HK-2 (cell line): ENCODE data around the gene CBY1.

Source experiments
- DNase-seq: peaks from one replicate; pipeline ENCODE4 v3.0.0-alpha.2; 2018; ENCODE audit not compliant: unreplicated experiment

Gene CBY1

GRCh38 chr22:38700789-38701628, 44.6 kb downstream of the CBY1 start, which contains the start of gene JOSD1:
Gene JOSD1, minus strand, starts transcription at chr22:38700943. Its CDS starts 956 bp downstream, at chr22:38699987.
- DNase-seq, result peak; percentile 90

GRCh38 chr22:38704654-38705234, 48.3 kb downstream of the CBY1 start:
- DNase-seq, result no peak

GRCh38 chr22:38705235-38706100, 49.0 kb downstream of the CBY1 start, which contains the start of gene GTPBP1:
Gene GTPBP1, plus strand, starts transcription at chr22:38705944. Its CDS starts 12 bp downstream, at chr22:38705956.
- peak; percentile 95 for DNase-seq

- peak; percentile 33 for DNase-seq
Measured at GRCh38 chr22:38706101-38706900, 49.9 kb downstream of the CBY1 start.

- no peak for DNase-seq
Measured at GRCh38 chr22:38706901-38707195, 50.4 kb downstream of the CBY1 start.

GRCh38 chr22:38707346-38707745, 50.9 kb downstream of the CBY1 start:
- DNase-seq, result no peak

GRCh38 chr22:38707984-38708383, 51.5 kb downstream of the CBY1 start:
- DNase-seq, result no peak

GRCh38 chr22:38709306-38709705, 52.9 kb downstream of the CBY1 start:
- no peak for DNase-seq

- DNase-seq, result no peak
Measured at GRCh38 chr22:38710351-38710750, 53.9 kb downstream of the CBY1 start.

GRCh38 chr22:38710866-38711265, 54.4 kb downstream of the CBY1 start:
- DNase-seq, result no peak

- DNase-seq, result no peak
Measured at GRCh38 chr22:38712486-38713207, 56.2 kb downstream of the CBY1 start.

- no peak for DNase-seq
Measured at GRCh38 chr22:38713921-38714320, 57.5 kb downstream of the CBY1 start.

- no peak for DNase-seq
Measured at GRCh38 chr22:38715176-38715764, 58.8 kb downstream of the CBY1 start.

GRCh38 chr22:38715852-38716251, 59.4 kb downstream of the CBY1 start:
- no peak for DNase-seq

- DNase-seq, result no peak
Measured at GRCh38 chr22:38716271-38716670, 59.8 kb downstream of the CBY1 start.

GRCh38 chr22:38716826-38717225, 60.4 kb downstream of the CBY1 start:
- DNase-seq, result no peak

- DNase-seq, result no peak
Measured at GRCh38 chr22:38717244-38717643, 60.8 kb downstream of the CBY1 start.

GRCh38 chr22:38718414-38718813, 62.0 kb downstream of the CBY1 start:
- peak; percentile 67 for DNase-seq

- no peak for DNase-seq
Measured at GRCh38 chr22:38719196-38719595, 62.8 kb downstream of the CBY1 start.

GRCh38 chr22:38720350-38720749, 63.9 kb downstream of the CBY1 start:
- DNase-seq, result no peak

GRCh38 chr22:38721551-38721950, 65.1 kb downstream of the CBY1 start:
- DNase-seq, result no peak
